GM23248 (cell line): ENCODE results near the gene PRKCE.

Experiments
- EZH2 ChIP-seq: fragments of 200-600 bp; sonication (generic); IDR thresholded peaks from 2 replicates; pipeline ENCODE4 v1.6.1; 2018; ENCODE audit warnings: antibody characterized with exemption, mild to moderate bottlenecking; ENCODE audit not compliant: insufficient read depth, poor library complexity, severe bottlenecking
- EZH2phosphoT487 ChIP-seq: fragments of 200-600 bp; sonication (generic); IDR thresholded peaks from 2 replicates; pipeline ENCODE4 v1.6.1; 2018; ENCODE audit warnings: antibody characterized with exemption, moderate library complexity, mild to moderate bottlenecking, low read depth; ENCODE audit not compliant: insufficient read depth

- TF ChIP-seq EZH2phosphoT487 = no peak
- no peak for TF ChIP-seq EZH2
These were observed 124.9 kb downstream of the PRKCE start for GRCh38 chr2:45776160-45776955.
